Endothelial cell of umbilical vein (primary cell): ENCODE data around the gene CRYBG2.

ENCODE experiments used
- POLR2A ChIP-seq: IDR thresholded peaks from 2 replicates; pipeline ENCODE4 v1.6.1; 2012; ENCODE audit warnings: low read depth, mild to moderate bottlenecking, control low read depth, low read length
- POLR2AphosphoS5 ChIP-seq: IDR thresholded peaks from 2 replicates; pipeline ENCODE4 v1.6.1; 2012; ENCODE audit warnings: low read depth, mild to moderate bottlenecking, control low read depth, low read length, moderate library complexity; ENCODE audit not compliant: insufficient read depth
- TF ChIP-seq, protein P1 (sequence below), 2 donors: IDR thresholded peaks; 1 replicate in 1 of 2; 2 replicates in 1 of 2; pipeline ENCODE4 v1.5.1; 2011; ENCODE audit warnings: low read length in 2 of 2, mild to moderate bottlenecking in 2 of 2, moderate library complexity in 2 of 2, control low read depth in 1 of 2, inconsistent platforms in 1 of 2, low read depth in 1 of 2; ENCODE audit not compliant: insufficient read depth in 1 of 2; ENCODE audit errors: extremely low read depth in 1 of 2
- TF ChIP-seq, protein P2 (sequence below): IDR thresholded peaks from 2 replicates; pipeline ENCODE4 v1.6.1; 2011; ENCODE audit not compliant: insufficient read depth, insufficient read length

GRCh38 chr1:26280333-26281042 is 73.4 kb downstream of the CRYBG2 start:
- TF ChIP-seq, protein P1, sequence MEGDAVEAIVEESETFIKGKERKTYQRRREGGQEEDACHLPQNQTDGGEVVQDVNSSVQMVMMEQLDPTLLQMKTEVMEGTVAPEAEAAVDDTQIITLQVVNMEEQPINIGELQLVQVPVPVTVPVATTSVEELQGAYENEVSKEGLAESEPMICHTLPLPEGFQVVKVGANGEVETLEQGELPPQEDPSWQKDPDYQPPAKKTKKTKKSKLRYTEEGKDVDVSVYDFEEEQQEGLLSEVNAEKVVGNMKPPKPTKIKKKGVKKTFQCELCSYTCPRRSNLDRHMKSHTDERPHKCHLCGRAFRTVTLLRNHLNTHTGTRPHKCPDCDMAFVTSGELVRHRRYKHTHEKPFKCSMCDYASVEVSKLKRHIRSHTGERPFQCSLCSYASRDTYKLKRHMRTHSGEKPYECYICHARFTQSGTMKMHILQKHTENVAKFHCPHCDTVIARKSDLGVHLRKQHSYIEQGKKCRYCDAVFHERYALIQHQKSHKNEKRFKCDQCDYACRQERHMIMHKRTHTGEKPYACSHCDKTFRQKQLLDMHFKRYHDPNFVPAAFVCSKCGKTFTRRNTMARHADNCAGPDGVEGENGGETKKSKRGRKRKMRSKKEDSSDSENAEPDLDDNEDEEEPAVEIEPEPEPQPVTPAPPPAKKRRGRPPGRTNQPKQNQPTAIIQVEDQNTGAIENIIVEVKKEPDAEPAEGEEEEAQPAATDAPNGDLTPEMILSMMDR (IDR thresholded peaks at IDR 0.05; ENCODE audit: extremely low read depth in 1 of 2, insufficient read depth in 1 of 2, low read depth in 1 of 2, low read length in 2 of 2), result no peak
- TF ChIP-seq, protein P2, sequence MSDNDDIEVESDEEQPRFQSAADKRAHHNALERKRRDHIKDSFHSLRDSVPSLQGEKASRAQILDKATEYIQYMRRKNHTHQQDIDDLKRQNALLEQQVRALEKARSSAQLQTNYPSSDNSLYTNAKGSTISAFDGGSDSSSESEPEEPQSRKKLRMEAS, result no peak
- no peak for TF ChIP-seq POLR2A
- no peak for TF ChIP-seq POLR2AphosphoS5
